Erythroblast (primary cell): ENCODE data around the gene ARAF.

Source experiments
- DNase-seq, 2 experiments: peaks; one replicate each; lab custom pipeline; 2025; lab: John Stamatoyannopoulos, UW
- GATA1 ChIP-seq: IDR thresholded peaks from 2 replicates; pipeline ENCODE4 v1.6.1; 2011; ENCODE audit warnings: low read depth, mild to moderate bottlenecking, control low read depth, low read length, moderate library complexity
- POLR2A ChIP-seq: IDR thresholded peaks from 2 replicates; pipeline ENCODE4 v1.6.1; 2011; ENCODE audit warnings: mild to moderate bottlenecking, low read length

Gene ARAF

GRCh38 chrX:47573341-47574075, 12.5 kb downstream of the ARAF start:
- no peak for TF ChIP-seq POLR2A
- no peak for TF ChIP-seq GATA1
- DNase-seq, result no peak

GRCh38 chrX:47574076-47574546, 13.1 kb downstream of the ARAF start:
- DNase-seq, result no peak
- TF ChIP-seq POLR2A (no peak), GATA1 (no peak)

- TF ChIP-seq POLR2A (no peak), GATA1 (no peak)
- peak; percentile 71 to 82 for DNase-seq
These were observed 13.7 kb downstream of the ARAF start for GRCh38 chrX:47574547-47575301.

- DNase-seq, result no peak
- TF ChIP-seq POLR2A, result no peak
- TF ChIP-seq GATA1, result no peak
These were observed 15.3 kb downstream of the ARAF start for GRCh38 chrX:47576021-47576898.

- no peak for TF ChIP-seq GATA1
- no peak for TF ChIP-seq POLR2A
- DNase-seq, result no peak
These were observed 16.4 kb downstream of the ARAF start for GRCh38 chrX:47577424-47577823.

GRCh38 chrX:47577901-47578300, 16.9 kb downstream of the ARAF start:
- no peak for DNase-seq
- TF ChIP-seq GATA1 (no peak), POLR2A (no peak)

GRCh38 chrX:47578692-47579091, 17.7 kb downstream of the ARAF start:
- no peak for DNase-seq
- TF ChIP-seq POLR2A, result no peak
- TF ChIP-seq GATA1, result no peak

- peak in 1 of 2 experiments; percentile 12 for DNase-seq
- TF ChIP-seq GATA1, result no peak
These were observed 18.5 kb downstream of the ARAF start for GRCh38 chrX:47579537-47579936.

GRCh38 chrX:47581731-47582647, 21.0 kb downstream of the ARAF start, which contains the start of gene TIMP1:
TSS of gene TIMP1 (plus strand) at chrX:47582436. CDS start at chrX:47583416, 980 bp downstream.
- no peak for TF ChIP-seq GATA1
- TF ChIP-seq POLR2A, result peak; percentile 79
- DNase-seq, result peak; percentile 88 to 92

- no peak for DNase-seq
- TF ChIP-seq GATA1, result no peak
- no peak for TF ChIP-seq POLR2A
These were observed 22.3 kb downstream of the ARAF start for GRCh38 chrX:47583240-47583861.

- TF ChIP-seq POLR2A (peak; percentile 10), GATA1 (no peak)
- DNase-seq, result no peak
These were observed 23.7 kb downstream of the ARAF start for GRCh38 chrX:47584714-47585113.

- no peak for TF ChIP-seq GATA1
- DNase-seq, result no peak
These were observed 24.3 kb downstream of the ARAF start for GRCh38 chrX:47585273-47585672.
